GM10266 (cell line): ENCODE results near the gene NKAIN2.

Experiments used
- DNase-seq: peaks from one replicate; pipeline ENCODE4 v3.0.0; 2012; ENCODE audit errors: extremely low spot score
- TF ChIP-seq, protein P1 (sequence below): IDR thresholded peaks from 2 replicates; pipeline ENCODE4 v1.5.1; 2012; ENCODE audit warnings: mild to moderate bottlenecking, low read depth; ENCODE audit not compliant: control insufficient read depth, insufficient read depth; ENCODE audit errors: missing control alignments

Gene NKAIN2

DNA sequence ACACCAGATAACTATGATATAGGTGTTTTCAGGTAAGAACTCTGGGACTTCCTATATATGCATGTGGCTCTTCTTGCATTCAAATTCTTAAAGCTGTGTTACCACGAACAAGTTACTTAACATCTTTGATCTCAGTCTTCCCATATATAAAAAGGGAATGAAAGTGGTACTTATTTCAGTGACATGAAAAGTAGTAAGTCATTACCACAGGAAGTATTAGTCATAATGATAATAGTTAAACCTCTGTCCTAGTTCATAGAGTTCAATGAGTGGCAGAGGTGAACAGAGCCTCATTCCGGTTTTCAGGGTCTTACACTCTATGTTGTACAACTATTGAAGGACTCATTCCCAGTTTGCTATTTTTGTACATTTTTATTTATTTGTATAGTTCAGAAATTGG, 237.0 kb downstream of the NKAIN2 start:
- no peak for DNase-seq
- TF ChIP-seq, protein P1, sequence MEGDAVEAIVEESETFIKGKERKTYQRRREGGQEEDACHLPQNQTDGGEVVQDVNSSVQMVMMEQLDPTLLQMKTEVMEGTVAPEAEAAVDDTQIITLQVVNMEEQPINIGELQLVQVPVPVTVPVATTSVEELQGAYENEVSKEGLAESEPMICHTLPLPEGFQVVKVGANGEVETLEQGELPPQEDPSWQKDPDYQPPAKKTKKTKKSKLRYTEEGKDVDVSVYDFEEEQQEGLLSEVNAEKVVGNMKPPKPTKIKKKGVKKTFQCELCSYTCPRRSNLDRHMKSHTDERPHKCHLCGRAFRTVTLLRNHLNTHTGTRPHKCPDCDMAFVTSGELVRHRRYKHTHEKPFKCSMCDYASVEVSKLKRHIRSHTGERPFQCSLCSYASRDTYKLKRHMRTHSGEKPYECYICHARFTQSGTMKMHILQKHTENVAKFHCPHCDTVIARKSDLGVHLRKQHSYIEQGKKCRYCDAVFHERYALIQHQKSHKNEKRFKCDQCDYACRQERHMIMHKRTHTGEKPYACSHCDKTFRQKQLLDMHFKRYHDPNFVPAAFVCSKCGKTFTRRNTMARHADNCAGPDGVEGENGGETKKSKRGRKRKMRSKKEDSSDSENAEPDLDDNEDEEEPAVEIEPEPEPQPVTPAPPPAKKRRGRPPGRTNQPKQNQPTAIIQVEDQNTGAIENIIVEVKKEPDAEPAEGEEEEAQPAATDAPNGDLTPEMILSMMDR, result no peak

DNA sequence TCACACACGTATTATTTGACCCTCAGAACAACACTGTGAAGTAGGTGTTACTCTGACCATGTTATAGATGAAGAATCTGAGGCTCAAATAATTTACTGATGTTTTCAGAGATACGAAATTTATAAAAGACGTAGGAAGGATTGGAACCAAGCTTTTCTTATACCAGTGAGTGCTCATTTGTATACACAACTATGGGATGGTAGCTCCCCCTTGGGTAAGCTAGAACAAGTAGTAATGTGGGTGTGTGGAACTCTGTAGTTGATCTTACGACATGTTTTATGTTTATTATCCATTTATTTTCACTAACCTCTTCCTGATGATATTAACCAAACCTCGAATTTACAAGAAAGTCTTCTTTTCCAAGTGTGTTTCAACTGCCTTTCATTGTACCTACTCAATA, 248.5 kb downstream of the NKAIN2 start:
- no peak for DNase-seq
- TF ChIP-seq, protein P1, result no peak

DNA sequence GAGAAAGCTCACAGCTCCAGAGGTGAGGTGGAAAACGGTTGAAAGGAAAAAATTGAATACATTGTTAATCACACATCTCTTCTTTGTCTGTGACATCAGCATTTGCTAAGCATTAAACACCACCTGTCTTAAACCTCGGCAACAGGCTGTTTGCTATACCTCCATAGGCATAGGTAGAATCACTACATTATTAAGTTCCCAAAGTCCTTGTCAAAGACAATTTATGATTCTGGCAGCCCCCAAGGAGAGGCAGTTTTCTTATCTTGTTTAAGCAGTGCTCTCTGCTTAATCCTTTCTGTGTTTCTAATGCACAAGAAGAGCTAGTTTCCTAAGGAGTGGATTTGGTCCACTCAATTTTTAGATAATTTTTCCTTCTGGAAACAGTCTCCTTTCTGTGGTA, 249.7 kb downstream of the NKAIN2 start:
- TF ChIP-seq, protein P1, result no peak
- no peak for DNase-seq

DNA sequence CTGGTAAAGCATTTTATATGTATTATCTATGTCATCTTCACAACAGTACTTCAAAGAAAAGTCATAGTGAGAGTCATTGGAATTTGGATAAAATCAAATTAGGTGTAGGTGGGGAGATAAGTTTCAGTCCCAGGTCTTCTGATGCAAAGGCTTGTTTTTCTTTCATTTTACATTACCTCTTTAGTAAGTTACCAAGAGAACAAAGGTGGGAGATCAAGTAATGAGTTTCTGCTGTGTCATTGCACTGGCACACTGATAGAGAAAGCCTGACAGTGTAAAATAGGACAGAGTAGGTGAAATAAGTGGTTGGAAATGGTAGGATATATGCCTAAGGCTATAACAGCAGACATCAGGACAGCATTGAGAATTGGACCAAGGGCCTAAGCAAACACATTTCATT, 250.4 kb downstream of the NKAIN2 start:
- DNase-seq, result no peak
- TF ChIP-seq, protein P1, result no peak

DNA sequence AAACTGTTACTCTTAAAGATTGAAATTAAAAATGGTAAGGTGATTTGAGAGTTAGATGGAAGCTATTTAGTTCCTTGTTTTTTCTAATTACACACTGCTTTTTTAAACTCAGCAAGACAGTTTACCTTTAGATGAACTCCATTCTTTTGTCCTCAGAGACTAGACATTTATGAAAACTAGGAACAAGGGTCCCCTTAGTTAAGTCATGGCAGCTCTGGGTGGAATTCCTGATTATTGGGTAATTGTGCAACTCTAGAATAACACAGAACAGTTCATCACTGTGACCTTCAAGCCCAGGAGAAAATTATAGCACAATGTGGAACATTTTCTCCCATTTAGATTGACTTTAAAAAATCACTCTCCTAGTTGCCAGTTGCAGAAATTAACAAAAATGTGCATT, 251.7 kb downstream of the NKAIN2 start:
- DNase-seq, result no peak
- TF ChIP-seq, protein P1, result no peak

DNA sequence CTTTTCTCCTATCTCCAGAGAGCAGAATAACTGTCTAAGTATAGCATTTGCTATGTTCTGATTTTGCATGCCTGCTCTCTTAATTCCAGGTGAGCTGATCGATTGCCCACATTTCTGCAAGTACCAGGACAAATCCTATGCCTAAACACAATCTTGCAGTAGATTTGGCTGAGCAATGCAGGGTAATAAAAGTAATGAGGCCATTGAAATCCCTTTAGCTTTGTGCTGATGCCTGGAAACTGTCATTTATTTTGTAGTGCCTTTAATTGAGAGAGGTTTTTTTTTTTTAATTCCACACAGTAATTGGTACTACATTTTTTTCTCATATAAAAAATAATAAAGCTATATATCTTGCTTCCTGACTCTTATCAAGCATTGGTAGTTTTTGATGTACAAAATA, 252.3 kb downstream of the NKAIN2 start:
- TF ChIP-seq, protein P1, result no peak
- DNase-seq, result no peak

DNA sequence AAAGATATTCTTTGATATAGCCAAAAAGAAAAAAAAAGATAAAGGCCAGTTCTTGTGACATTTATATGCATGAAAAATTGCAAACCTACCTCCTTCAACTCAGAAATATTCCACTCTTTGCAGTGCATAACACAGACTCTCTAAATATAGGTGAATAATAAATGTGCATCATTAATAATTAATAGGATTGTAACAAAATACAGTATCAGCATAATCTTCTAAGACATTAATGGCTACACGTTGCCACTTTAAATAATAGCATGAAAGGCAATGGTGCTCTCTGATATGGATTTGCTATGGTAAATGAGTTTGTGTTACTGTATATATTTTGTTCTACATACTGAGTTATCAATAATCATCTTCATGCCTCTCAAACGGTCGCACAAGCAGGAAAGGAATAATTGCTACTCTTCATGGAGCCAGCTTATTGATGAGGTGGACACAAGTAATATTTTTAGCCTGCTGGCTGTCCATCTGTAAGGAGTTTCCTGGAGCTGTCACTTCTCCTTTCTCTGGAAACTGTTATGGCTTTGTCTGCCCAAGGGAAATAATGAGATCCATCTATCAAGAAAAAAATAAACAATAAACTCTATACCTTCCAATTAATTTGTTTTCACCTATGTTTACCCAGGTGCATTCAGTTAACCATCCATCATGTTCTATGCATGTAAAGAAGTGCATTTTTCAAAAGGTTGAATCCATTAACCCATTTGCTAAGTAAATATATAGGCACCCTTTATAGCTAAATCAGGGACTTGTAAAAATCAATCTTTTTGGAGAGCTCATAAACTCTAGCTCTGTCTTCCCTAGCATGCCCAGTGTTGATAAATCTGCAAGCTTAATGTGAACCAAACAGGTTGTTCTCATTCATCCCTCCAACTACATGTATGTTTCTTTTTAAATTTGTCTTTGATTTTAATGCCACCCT, 253.0 kb downstream of the NKAIN2 start:
- no peak for DNase-seq
- TF ChIP-seq, protein P1, result no peak
